Mucosa of descending colon (tissue), 3 donors: ENCODE measurements around the gene FAHD2B. TPM values are rescaled to one million over a fixed set of nuclear protein-coding genes. Genes with fewer than 3 reads are reported as not detected.
"Not testable (repeated sequence)": the region's sequence is repeated elsewhere in the genome, so short reads cannot be mapped to it uniquely, and the experiment has no call there.

Experiments used
- ATAC-seq: fragments of 200-7000 bp; cut with Tn5 transposase; one replicate; pipeline ENCODE4 v1.9.1; 2020; ENCODE audit warnings: mild to moderate bottlenecking, moderate library complexity
- DNase-seq, 3 donors: peaks; one replicate each; pipeline ENCODE4 v3.0.0-alpha.2; 2020
- H3K36me3 ChIP-seq: fragments of 200-600 bp; one replicate; pipeline ENCODE4 v1.8.0; 2021; ENCODE audit warnings: low read depth, mild to moderate bottlenecking
- H3K4me1 ChIP-seq: fragments of 200-600 bp; one replicate; pipeline ENCODE4 v1.8.0; 2021; ENCODE audit warnings: low read depth, mild to moderate bottlenecking
- H3K4me3 ChIP-seq: fragments of 200-600 bp; one replicate; pipeline ENCODE4 v1.8.0; 2021; ENCODE audit warnings: mild to moderate bottlenecking
- H3K9me3 ChIP-seq: fragments of 200-600 bp; one replicate; pipeline ENCODE4 v1.8.0; 2021; ENCODE audit warnings: mild to moderate bottlenecking
- CTCF ChIP-seq: fragments of 200-600 bp; IDR thresholded peaks from one replicate; pipeline ENCODE4 v1.8.0; 2022; ENCODE audit warnings: antibody characterized with exemption, mild to moderate bottlenecking
- intact Hi-C, 2 donors: fragments of 100-400 bp; cut with DNase I in 1 of 2; cut with micrococcal nuclease in 1 of 2; formaldehyde crosslinking; loops; one replicate each; pipeline versions ENCODE4 v1.11.0 to v1.11.1; 2022; cut with DNase I, micrococcal nuclease
- total RNA-seq, 3 donors: library from RNA; stranded (reverse); fragmentation: NEBNext Ultra II Directional in 2 of 3; extraction: Animal tissue kit (Norgen Biotek cat#: 25700) in 2 of 3; gene quantifications; one replicate each; pipeline versions ENCODE4 v1.2.1 to v1.2.4, GENCODE V29; 2021 to 2023
- donor health status: DM: no; HTN: no; CAD: no; lungs with moderate emphysema.
- donor health status: DM: no; HTN: no; CAD: no.
- donor health status: DM: no; HTN: yes; CAD: no.

FAHD2B gene
- total RNA-seq, 3 donors from 2014 or later = 5.3 to 13.4 (median 6.1) TPM

GRCh38 chr2:97095661-97096060, 979 bp upstream of the FAHD2B start:
- DNase-seq (no peak), ATAC-seq (no peak)
- H3K9me3 ChIP-seq = no peaks in the 10 kb centered on the region
- intact Hi-C loops = no loop called here
- no peak overlapping the region for H3K4me3 ChIP-seq
- no peaks in the 10 kb centered on the region for H3K36me3 ChIP-seq
- H3K4me1 ChIP-seq = no peaks in the 10 kb centered on the region
- no peak for TF ChIP-seq CTCF

GRCh38 chr2:97093983-97094771, 505 bp downstream of the FAHD2B start:
- H3K9me3 ChIP-seq, H3K4me3 ChIP-seq, H3K4me1 ChIP-seq, intact Hi-C loops, DNase-seq, H3K36me3 ChIP-seq: not testable (repeated sequence)
- ATAC-seq = peak; percentile 39

GRCh38 chr2:97092946-97093345, 1.7 kb downstream of the FAHD2B start:
- ATAC-seq, H3K4me1 ChIP-seq, intact Hi-C loops, H3K9me3 ChIP-seq, H3K36me3 ChIP-seq, DNase-seq, H3K4me3 ChIP-seq: not testable (repeated sequence)

GRCh38 chr2:97088706-97089105, 6.0 kb downstream of the FAHD2B start:
- intact Hi-C loops, H3K36me3 ChIP-seq, ATAC-seq, H3K4me1 ChIP-seq, H3K9me3 ChIP-seq, H3K4me3 ChIP-seq, DNase-seq: not testable (repeated sequence)

GRCh38 chr2:97085093-97085492, 9.6 kb downstream of the FAHD2B start:
- H3K9me3 ChIP-seq, ATAC-seq, DNase-seq, H3K36me3 ChIP-seq, intact Hi-C loops, H3K4me1 ChIP-seq, H3K4me3 ChIP-seq: not testable (repeated sequence)

- ATAC-seq, H3K36me3 ChIP-seq, intact Hi-C loops, H3K4me1 ChIP-seq, H3K9me3 ChIP-seq, H3K4me3 ChIP-seq, DNase-seq: not testable (repeated sequence)
These were observed 11.2 kb downstream of the FAHD2B start for GRCh38 chr2:97083516-97083915.

GRCh38 chr2:97082206-97082605, 12.5 kb downstream of the FAHD2B start:
- H3K36me3 ChIP-seq, intact Hi-C loops, H3K4me3 ChIP-seq, H3K4me1 ChIP-seq, H3K9me3 ChIP-seq: not testable (repeated sequence)
- DNase-seq (peak in 1 of 3 donors; percentile 6), ATAC-seq (peak; percentile 56)

GRCh38 chr2:97080855-97081254, 13.8 kb downstream of the FAHD2B start:
- intact Hi-C loops = not testable (repeated sequence)

GRCh38 chr2:97077213-97077612, 17.5 kb downstream of the FAHD2B start:
- H3K9me3 ChIP-seq, H3K36me3 ChIP-seq, intact Hi-C loops, H3K4me3 ChIP-seq, H3K4me1 ChIP-seq, ATAC-seq, DNase-seq: not testable (repeated sequence)

More at GRCh38 chr2:97080855-97081254, 13.8 kb downstream of the FAHD2B start:
- not testable (repeated sequence) for H3K36me3 ChIP-seq, H3K4me3 ChIP-seq, DNase-seq, H3K4me1 ChIP-seq, H3K9me3 ChIP-seq, ATAC-seq

- DNase-seq, ATAC-seq: not testable (repeated sequence)
These were observed 23.8 kb downstream of the FAHD2B start for GRCh38 chr2:97070915-97071314.

GRCh38 chr2:97068722-97069121, 26.0 kb downstream of the FAHD2B start:
- H3K9me3 ChIP-seq, H3K4me3 ChIP-seq, DNase-seq, H3K36me3 ChIP-seq, H3K4me1 ChIP-seq, intact Hi-C loops, ATAC-seq: not testable (repeated sequence)

More at GRCh38 chr2:97070915-97071314, 23.8 kb downstream of the FAHD2B start:
- H3K9me3 ChIP-seq, H3K4me3 ChIP-seq, intact Hi-C loops, H3K4me1 ChIP-seq, H3K36me3 ChIP-seq: not testable (repeated sequence)
